Measurements from ENCODE around the gene ARSJ. TPM values are rescaled to one million over a fixed set of nuclear protein-coding genes. Genes with fewer than 3 reads are reported as not detected.

Gene ARSJ
- total RNA-seq, 4 donors from 2014 or later, result 18.1 to 26.0 (median 21.2) TPM

- Histone ChIP-seq H3K27me3 (no peaks in the 10 kb centered on the region), H3K9me3 (no peaks in the 10 kb centered on the region), H3K4me3 (no peak overlapping the region), H3K4me1 (peaks cover 0 to 10% (median 8%) of the 10 kb centered on the region in 4 donors), H3K27ac (replicated peaks in 1 of 4) (no peak overlapping the region), H3K36me3 (peaks cover 0 to 26% (median 15%) of the 10 kb centered on the region in 4 donors)
- no peak for DNase-seq (ENCODE audit: extremely low spot score)
- 100% methylated on average over 1 of the region's 1 CpG for WGBS
- intact Hi-C loops (cut with DNase I), result no loop called here
- no peak for TF ChIP-seq EP300 (IDR thresholded peaks at IDR 0.05)
Measured at GRCh38 chr4:113905301-113905700, 74.1 kb downstream of the ARSJ start.

- intact Hi-C loops (cut with DNase I), result no loop called here
- no peak for DNase-seq (ENCODE audit: extremely low spot score)
- no peaks in the 10 kb centered on the region for H3K27me3 ChIP-seq
- H3K4me3 ChIP-seq, result no peak overlapping the region
- no peak overlapping the region for H3K27ac ChIP-seq (replicated peaks in 1 of 4)
- 76% methylated on average over 1 of the region's 1 CpG for WGBS
- H3K9me3 ChIP-seq, result no peaks in the 10 kb centered on the region
- peaks cover 0 to 26% (median 15%) of the 10 kb centered on the region in 4 donors for H3K36me3 ChIP-seq
- peaks cover 0 to 10% (median 8%) of the 10 kb centered on the region in 4 donors for H3K4me1 ChIP-seq
- TF ChIP-seq CTCF (IDR thresholded peaks at IDR 0.05) (no peak), POLR2AphosphoS5 (IDR thresholded peaks at IDR 0.05) (no peak), EP300 (IDR thresholded peaks at IDR 0.05) (no peak), POLR2A (IDR thresholded peaks at IDR 0.05; ENCODE audit: low read depth) (no peak)
Measured at GRCh38 chr4:113904877-113905276, 74.6 kb downstream of the ARSJ start.

GRCh38 chr4:113901994-113902787, 77.3 kb downstream of the ARSJ start:
- no peak overlapping the region for H3K27ac ChIP-seq (replicated peaks in 1 of 4)
- TF ChIP-seq EP300 (IDR thresholded peaks at IDR 0.05) (no peak), POLR2AphosphoS5 (IDR thresholded peaks at IDR 0.05) (no peak), CTCF (IDR thresholded peaks at IDR 0.05) (no peak), POLR2A (IDR thresholded peaks at IDR 0.05; ENCODE audit: low read depth) (no peak)
- H3K36me3 ChIP-seq, result peaks cover 0 to 26% (median 15%) of the 10 kb centered on the region in 4 donors
- DNase-seq (ENCODE audit: extremely low spot score), result no peak
- no peaks in the 10 kb centered on the region for H3K9me3 ChIP-seq
- H3K4me1 ChIP-seq, result peaks cover 0 to 10% (median 7%) of the 10 kb centered on the region in 4 donors
- intact Hi-C loops (cut with DNase I), result no loop called here
- no peaks in the 10 kb centered on the region for H3K27me3 ChIP-seq
- WGBS, result 86% methylated on average over 13 of the region's 13 CpGs
- no peak overlapping the region for H3K4me3 ChIP-seq

- Histone ChIP-seq H3K9me3 (no peaks in the 10 kb centered on the region), H3K27me3 (no peaks in the 10 kb centered on the region), H3K4me1 (no peaks in the 10 kb centered on the region), H3K36me3 (peaks cover 0 to 36% (median 20%) of the 10 kb centered on the region in 4 donors), H3K4me3 (no peak overlapping the region), H3K27ac (replicated peaks in 1 of 4) (no peak overlapping the region)
- TF ChIP-seq POLR2A (IDR thresholded peaks at IDR 0.05; ENCODE audit: low read depth) (no peak), POLR2AphosphoS5 (IDR thresholded peaks at IDR 0.05) (no peak), EP300 (IDR thresholded peaks at IDR 0.05) (no peak), CTCF (IDR thresholded peaks at IDR 0.05) (no peak)
- DNase-seq (ENCODE audit: extremely low spot score), result no peak
- intact Hi-C loops (cut with DNase I), result no loop called here
Measured at GRCh38 chr4:113899271-113900070, 80.0 kb downstream of the ARSJ start.

GRCh38 chr4:113893546-113893945, 85.9 kb downstream of the ARSJ start:
- peak in 1 of 3 experiments; percentile 15 for TF ChIP-seq CTCF (IDR thresholded peaks at IDR 0.05)
- TF ChIP-seq EP300 (IDR thresholded peaks at IDR 0.05), result no peak
- TF ChIP-seq POLR2A (IDR thresholded peaks at IDR 0.05; ENCODE audit: low read depth), result no peak
- no peak for TF ChIP-seq POLR2AphosphoS5 (IDR thresholded peaks at IDR 0.05)
- no peaks in the 10 kb centered on the region for H3K9me3 ChIP-seq
- H3K36me3 ChIP-seq, result peaks cover 0 to 11% (median 5%) of the 10 kb centered on the region in 4 donors
- DNase-seq (ENCODE audit: extremely low spot score), result no peak
- intact Hi-C loops (cut with DNase I), result no loop called here
- H3K4me3 ChIP-seq, result no peak overlapping the region
- no peaks in the 10 kb centered on the region for H3K4me1 ChIP-seq
- H3K27me3 ChIP-seq, result no peaks in the 10 kb centered on the region
- no peak overlapping the region for H3K27ac ChIP-seq (replicated peaks in 1 of 4)

All from esophagus muscularis mucosa (tissue), 4 donors.